G401.6 (cell line): ENCODE results near the gene SAA4.
"Not testable (repeated sequence)": the region's sequence is repeated elsewhere in the genome, so short reads cannot be mapped to it uniquely, and the experiment has no call there.

ENCODE experiments used
- FAIRE-seq: peaks from 2 replicates; lab custom pipeline; 2012; peaks lifted over from hg19 to GRCh38; lab: Jason Lieb, UNC

The SAA4 gene

GRCh38 chr11:18189476-18190245 is 46.9 kb downstream of the SAA4 start:
- not testable (repeated sequence) for FAIRE-seq

GRCh38 chr11:18188796-18189195 is 47.8 kb downstream of the SAA4 start:
- FAIRE-seq: no peak
